ENCODE results near the gene DACT3.

DACT3 gene

GRCh38 chr19:46668662-46669061 is 7.7 kb upstream of the DACT3 start:
- DNase-seq (ENCODE audit: low spot score) (no peak), FAIRE-seq (no peak)

GRCh38 chr19:46665072-46665471 is 4.1 kb upstream of the DACT3 start:
- no peak for DNase-seq (ENCODE audit: low spot score)
- no peak for FAIRE-seq

DNA sequence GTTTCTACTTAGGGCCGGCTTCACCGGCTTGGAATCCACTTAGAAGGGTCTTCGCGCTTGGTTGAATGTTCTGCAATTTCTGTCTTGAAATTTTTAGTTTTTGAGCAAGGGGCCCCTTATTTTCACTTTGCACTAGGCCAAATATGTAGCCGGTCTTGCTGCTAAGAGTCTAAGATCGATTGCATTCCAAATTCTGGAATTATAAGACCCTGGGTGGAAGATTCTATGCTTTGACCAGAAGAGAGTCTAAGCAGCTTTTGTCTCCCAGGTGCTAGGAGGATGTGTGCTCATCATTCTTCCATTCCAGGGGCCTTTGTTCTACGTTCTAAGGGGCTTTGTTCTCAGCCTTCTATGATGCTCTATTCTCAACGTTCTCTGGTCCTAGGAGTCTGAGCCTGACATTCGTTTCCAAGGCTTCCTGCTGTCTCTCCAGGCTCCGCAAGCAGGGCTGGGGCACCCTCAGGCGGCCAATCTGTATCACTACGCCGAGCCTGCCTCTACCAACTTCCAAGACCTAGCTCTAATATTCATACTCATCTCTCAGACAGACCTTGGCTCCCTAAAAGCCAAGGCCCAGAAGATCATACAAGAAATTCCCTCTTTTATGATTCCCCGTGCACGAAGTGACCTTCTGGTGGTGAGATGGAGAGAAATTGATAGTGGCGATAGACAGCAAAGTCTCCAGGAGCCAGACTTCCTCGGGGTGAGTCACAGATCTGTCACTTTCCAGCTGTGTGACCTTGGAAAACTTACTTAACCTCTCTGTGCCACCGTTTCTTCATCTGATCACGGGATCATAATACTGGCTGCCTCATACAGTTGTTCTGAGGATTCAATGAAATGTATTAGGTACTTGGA is 982 bp upstream of the DACT3 start:
- no peak for FAIRE-seq
- peak; percentile 68 for DNase-seq (ENCODE audit: low spot score)

DNA sequence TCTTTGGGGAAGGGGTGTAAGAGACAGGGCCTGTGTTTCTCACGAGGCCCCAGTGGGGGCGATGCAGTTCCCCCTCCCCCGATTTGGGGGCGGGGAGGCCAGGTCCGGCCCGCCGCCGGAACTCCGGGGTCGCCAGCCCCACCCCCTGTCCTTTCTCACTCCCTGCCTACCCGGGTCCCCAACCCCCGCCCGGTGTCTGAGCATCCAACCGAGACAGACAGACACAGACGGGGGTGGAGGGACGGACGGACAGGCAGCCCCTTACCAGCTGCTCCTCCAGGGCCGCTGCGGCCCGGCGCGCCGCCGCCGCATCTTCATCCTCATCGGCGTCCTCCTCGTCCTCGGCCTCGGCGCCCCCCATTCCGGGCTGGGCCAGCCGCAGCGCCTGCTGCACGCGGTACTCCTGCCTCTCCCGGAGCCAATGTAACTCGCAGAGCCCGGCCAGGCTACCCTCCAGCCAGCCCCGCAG is 397 bp downstream of the DACT3 start:
- FAIRE-seq, result no peak
- no peak for DNase-seq (ENCODE audit: low spot score)

- no peak for DNase-seq (ENCODE audit: low spot score)
- no peak for FAIRE-seq
Measured at GRCh38 chr19:46660008-46660517, 919 bp downstream of the DACT3 start.

- FAIRE-seq, result no peak
- DNase-seq (ENCODE audit: low spot score), result no peak
Measured at GRCh38 chr19:46659151-46660007, 1.6 kb downstream of the DACT3 start.

- DNase-seq (ENCODE audit: low spot score) (no peak), FAIRE-seq (no peak)
Measured at GRCh38 chr19:46656541-46656940, 4.4 kb downstream of the DACT3 start.

DNA sequence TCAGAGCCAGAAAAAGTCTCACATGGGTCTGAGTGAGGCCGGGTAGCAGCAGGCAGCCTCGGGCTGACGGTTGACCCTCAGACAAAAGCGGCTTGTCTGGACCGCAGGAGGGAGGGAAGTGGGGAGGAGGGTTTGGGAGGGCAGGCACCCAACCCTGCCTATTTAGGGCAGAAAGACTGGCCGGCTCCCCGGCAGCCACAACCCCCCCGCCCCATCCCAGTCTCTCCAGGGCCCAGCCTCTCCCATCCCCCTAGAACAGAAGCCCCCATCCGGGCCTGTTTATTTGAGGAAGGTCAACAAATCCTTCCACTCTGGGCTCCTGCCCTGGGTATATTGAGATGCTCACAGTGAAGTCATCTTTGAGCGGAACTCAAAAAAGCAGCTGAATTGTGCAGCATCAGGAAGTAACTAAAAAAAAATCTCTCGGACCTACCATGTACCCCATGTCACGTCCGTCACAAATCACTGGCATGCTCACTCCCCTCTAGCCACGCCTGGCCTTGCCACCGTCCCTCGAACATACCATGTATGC is 6.3 kb downstream of the DACT3 start:
- FAIRE-seq, result no peak

DNA sequence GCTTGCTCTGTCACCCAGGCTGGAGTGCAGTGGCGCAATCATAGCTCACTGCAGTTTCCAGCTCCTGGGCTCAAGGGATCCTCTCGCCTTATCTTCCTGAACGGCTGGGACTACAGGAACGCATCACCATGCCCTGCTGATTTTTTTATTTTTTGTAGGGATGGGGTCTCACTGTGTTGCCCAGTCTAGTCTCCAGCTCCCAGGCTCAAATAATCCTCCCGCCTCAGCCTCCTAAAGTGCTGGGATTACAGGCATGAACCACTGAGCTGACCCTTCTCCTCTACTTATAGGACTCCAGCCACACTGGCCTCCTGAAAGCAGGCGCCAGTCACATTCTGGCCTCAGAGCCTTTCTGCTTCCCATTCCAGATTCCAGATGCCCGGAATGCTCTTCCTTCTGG is 10.5 kb downstream of the DACT3 start:
- no peak for FAIRE-seq
- no peak for DNase-seq (ENCODE audit: low spot score)

More for the DNA sequence above, 6.3 kb downstream of the DACT3 start:
- DNase-seq (ENCODE audit: low spot score), result no peak

GRCh38 chr19:46648961-46649960 is 11.7 kb downstream of the DACT3 start:
- FAIRE-seq, result no peak
- no peak for DNase-seq (ENCODE audit: low spot score)

DNA sequence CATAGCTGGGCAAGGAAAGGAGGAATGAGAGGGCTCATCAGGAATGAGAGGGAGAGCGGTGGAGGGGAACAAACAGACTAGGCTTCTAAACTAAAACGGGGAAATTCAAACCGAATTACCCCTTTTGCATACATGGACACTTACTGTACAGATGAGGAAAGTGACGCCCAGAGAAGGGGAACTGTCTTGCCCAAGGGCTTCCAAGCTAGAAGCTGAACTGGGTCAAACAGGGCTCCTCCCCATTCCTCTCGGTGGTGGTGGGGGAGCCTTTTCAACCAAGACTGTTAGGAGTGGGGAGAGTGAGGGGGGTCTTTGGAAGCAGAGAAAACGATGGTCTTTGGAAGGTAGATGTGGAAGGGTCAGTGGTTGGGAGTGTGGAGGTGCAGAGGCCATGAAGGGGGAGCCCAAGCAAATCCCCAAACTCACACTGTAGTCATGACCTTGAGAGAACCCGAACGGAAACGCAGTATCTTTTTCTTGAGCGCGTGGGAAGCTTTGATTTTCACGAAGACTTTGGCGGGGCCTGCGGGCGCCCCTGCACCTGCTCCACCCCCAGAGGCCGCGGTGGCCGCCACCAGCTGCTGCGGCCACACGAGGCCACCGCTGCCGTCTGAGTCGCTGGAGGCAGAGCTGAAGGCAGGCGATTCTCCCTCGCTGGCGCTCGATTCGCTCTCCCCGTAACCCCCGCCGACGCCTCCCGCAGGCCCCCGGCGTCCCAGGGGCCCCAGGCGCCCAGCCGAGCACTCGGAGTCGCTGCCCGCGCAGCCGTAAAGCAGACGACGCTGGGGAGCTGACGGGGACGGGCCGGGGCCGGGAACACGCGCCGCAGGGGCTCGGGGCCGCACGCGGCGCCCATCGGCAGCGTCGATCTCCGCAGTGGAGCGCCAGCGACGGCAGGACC is 12.7 kb downstream of the DACT3 start:
- DNase-seq (ENCODE audit: low spot score) (no peak), FAIRE-seq (no peak)

- DNase-seq (ENCODE audit: low spot score) (no peak), FAIRE-seq (no peak)
Measured at GRCh38 chr19:46646402-46646801, 14.6 kb downstream of the DACT3 start.

DNA sequence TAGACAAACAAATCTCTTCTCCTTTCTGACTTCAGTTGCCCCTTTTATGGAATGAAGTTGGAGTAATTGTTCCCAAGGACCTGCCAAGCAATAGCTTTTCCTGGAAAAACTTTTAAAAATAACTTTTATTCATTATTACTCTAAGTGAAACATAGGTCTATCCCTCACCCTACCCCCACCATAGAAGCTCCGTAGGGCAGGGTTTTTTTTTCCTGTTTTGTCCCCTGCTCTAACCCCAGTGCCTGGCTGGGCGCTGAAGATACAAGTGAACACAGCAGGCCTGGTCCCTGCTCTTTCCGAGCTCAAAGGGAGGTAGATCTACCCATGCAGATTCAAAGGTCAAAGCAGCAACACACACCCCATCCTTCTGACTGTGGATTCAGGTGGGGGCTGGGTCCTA is 16.3 kb downstream of the DACT3 start:
- FAIRE-seq (no peak), DNase-seq (ENCODE audit: low spot score) (no peak)

- FAIRE-seq (no peak), DNase-seq (ENCODE audit: low spot score) (no peak)
Measured at GRCh38 chr19:46640656-46641055, 20.3 kb downstream of the DACT3 start.

GRCh38 chr19:46639358-46640182 is 21.4 kb downstream of the DACT3 start:
- FAIRE-seq (no peak), DNase-seq (ENCODE audit: low spot score) (peak; percentile 16)

DNA sequence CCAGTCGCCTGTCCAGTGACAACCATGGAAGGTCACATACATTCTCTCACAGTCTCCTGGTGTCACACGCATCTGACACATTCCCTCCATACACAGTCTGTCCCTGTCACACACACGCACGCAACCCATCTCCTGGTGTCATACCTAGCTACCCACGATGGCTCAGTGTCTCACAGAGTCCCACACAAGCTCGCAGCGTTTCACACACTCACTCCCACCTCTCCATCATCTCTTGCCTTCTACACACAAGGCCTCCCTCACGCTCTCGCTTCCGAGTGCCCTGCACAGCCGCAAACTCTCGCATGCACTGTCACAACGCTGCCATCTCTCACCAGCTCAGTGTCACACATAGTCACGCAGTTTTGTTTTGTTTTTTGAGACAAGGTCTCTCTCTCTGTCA is 23.8 kb downstream of the DACT3 start:
- FAIRE-seq (no peak), DNase-seq (ENCODE audit: low spot score) (no peak)

- FAIRE-seq, result no peak
- DNase-seq (ENCODE audit: low spot score), result no peak
Measured at GRCh38 chr19:46635920-46636761, 24.8 kb downstream of the DACT3 start, which contains the start of gene GNG8. Gene GNG8 (minus strand): TSS chr19:46636202. CDS start chr19:46634682, 1,520 bp downstream.
